Measurements from ENCODE around the gene HK1.
"Not testable (repeated sequence)": the region's sequence is repeated elsewhere in the genome, so short reads cannot be mapped to it uniquely, and the experiment has no call there.

HK1 gene

GRCh38 chr10:69315100-69315542 is 36.8 kb downstream of the HK1 start:
- DNase-seq = no peak

GRCh38 chr10:69315610-69316312 is 37.5 kb downstream of the HK1 start:
- DNase-seq = no peak

DNA sequence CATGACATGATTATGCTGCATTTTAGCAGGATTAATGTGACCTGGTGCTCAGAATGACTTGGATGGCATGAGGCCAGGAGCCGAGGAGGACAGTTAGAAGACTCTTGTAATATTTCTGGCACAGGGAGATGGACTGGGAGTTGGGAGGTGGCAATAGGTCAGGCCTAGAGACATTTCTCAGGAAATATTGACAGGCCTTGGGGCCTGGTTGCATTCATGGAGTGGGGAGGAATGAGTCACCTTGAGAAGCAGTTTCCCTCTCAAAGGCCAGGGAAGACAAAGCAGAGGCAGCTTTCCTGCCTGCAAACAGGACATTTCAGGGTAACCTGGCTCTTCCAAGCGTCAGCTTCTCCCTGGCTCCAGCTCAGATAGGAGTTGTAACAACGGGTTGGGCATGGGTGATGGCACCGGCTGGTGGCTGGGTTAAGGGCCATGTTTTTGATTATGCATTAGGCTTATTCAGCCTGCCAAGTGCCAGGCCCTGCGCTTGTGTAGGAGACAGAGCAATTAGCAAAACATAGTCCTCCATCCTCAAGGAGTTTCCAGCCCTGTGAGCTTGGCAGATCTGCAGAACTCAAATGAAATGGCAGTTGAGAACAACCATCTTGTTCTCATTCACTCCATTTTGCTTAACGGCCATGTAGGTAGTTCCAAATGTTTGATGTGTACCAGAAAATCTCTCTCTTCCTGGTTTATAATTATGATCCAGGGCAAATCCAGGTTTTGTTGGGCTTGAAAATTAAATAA is 38.2 kb downstream of the HK1 start:
- DNase-seq = no peak

DNA sequence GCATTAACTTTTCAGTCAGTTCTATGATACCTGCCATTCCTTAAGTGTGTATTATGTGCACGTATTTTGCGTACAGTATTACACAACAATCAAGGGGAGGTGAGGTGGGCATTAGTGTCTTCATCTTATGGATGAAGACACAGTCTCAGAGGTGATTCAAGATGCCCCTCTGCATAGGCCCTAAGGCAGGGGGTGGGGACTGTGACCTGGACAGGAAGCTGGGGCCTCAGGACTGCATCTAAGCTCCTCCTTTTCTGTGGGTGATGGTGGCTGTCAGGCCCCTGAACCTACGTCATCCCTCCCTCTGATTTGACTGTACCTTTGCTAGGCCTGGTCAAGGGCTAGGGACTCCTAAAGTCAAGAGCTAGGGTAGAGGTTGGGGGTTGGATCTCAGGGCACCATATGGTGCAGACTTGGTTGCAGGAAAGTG is 38.9 kb downstream of the HK1 start:
- no peak for DNase-seq

DNA sequence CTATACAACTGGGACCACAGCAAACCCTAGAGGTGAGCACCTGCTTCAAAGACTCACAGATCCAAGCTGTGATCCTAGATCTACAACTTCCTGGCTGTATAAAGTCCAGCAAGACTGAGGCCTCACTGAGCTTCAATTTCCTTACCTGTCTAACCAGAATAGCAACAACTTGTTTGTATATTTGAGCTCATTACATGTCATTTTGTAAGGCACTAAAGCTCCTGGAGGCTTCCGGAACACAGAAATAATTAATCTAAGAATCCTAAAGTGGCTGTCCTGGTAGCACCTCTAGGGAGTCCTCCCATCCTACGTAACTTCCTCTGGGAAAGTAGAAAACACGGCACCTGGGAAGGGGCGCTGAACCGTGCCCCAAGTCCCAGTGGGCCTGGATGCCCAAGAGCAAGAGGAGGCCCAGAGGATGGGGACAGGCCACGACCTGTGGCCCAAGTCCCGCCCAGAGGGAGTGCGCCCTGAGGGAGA is 39.4 kb downstream of the HK1 start:
- no peak for DNase-seq

- DNase-seq = peak; percentile 63 to 91 (median 80)
These were observed 40.0 kb downstream of the HK1 start for GRCh38 chr10:69318106-69318866.

DNA sequence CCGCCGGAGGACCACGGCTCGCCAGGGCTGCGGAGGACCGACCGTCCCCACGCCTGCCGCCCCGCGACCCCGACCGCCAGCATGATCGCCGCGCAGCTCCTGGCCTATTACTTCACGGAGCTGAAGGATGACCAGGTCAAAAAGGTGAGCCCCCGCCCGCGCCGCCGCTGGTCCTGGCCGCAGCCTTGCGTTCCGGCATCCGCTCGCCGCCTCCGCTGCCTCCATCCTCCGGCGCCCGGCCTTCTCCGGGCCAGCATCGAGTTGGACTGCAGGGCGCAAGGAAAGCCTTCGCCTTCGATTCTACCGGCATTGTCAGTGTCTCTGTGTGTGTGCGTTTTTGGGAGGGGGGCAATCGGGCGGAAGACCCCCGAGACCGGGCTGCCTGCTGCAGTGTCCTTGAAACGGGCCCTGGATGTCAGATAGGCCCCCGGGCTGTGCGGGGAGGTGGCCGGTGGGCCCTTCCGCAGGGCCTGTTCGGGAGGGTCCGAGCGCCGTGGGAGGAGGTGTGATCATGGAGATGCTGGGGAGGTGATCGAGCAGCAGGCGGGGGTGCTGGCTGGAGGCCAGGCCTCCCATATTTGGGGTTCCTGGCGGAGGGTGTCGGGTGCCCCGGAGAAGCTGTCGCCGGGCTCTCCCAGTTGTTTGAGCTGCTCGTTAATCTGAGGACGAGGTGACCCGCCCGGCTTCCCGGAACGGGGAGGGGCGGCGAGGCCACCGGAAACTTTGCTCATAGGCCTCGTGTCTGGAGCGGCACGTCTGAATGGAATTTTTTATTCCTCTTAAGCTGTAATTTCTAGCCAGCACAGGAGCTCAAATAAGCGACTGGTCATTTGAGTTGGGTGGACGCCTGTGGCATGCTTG is 40.8 kb downstream of the HK1 start:
- peak in 3 of 4 experiments; percentile 31 to 70 (median 55) for DNase-seq

DNA sequence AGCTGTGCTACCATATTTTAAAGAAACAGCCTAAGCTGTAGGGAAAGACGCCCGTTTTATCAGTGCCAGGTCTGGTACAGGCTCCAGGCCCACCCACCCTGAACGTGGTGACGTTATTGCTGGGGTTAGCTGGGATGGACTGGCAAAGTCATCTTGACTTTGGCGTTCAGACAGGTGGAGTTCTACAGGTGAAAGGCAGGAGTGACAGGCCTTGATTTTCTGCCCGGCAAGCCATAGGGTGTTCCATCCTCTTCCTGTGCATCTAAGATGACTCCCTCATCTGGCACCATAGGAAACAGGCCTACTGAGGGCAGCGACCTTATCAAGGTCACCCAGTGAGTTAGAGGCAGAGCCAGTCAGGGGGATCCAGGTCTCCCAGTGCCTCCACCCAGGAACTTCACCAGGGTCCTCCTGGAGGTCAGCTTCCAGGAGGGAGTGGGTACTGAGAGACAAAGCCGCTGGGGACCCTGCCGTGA is 41.6 kb downstream of the HK1 start:
- no peak for DNase-seq

- no peak for DNase-seq
These were observed 42.2 kb downstream of the HK1 start for GRCh38 chr10:69320521-69320920.

- no peak for DNase-seq
These were observed 42.9 kb downstream of the HK1 start for GRCh38 chr10:69321039-69321715.

- no peak for DNase-seq
These were observed 43.6 kb downstream of the HK1 start for GRCh38 chr10:69321865-69322264.

DNA sequence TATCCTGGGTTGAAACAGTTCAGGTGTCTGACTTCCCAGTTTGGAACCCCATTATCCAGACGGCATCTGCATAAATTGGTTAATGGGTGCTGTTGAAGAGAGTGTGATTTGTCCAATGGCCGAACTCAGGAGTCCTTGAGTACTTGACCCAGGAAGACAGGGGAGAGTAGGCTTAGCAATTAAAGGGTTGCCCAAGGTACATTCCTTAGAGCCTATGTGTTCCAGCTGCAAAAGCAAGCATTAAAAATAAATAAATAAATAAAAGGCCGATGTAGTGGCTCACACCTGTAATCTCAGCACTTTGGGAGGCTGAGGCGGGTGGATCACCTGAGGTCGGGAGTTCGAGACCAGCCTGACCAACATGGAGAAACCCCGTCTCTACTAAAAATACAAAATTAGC is 44.0 kb downstream of the HK1 start:
- DNase-seq = not testable (repeated sequence)

DNA sequence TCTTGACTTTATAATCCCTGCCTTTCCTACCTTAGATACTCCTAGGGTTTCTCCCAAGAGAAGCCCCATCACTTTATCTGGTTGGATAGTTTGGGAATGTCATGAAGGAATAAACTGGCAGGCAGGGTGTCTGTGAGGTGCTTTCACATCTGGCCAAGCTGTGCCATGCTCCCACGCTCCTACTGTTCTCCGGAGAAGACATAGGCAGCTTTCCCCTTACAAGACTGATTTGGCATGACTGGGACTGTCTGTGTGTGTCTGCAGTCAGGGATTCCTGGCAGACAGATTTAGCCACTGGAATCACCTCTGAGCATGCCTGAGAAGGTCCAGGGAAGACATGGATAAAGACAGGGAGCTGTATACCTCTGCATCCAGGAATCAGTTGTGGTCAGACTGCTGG is 45.3 kb downstream of the HK1 start:
- DNase-seq = no peak

GRCh38 chr10:69324583-69324982 is 46.3 kb downstream of the HK1 start:
- no peak for DNase-seq

GRCh38 chr10:69325637-69326523 is 47.6 kb downstream of the HK1 start:
- DNase-seq = not testable (repeated sequence)

DNA sequence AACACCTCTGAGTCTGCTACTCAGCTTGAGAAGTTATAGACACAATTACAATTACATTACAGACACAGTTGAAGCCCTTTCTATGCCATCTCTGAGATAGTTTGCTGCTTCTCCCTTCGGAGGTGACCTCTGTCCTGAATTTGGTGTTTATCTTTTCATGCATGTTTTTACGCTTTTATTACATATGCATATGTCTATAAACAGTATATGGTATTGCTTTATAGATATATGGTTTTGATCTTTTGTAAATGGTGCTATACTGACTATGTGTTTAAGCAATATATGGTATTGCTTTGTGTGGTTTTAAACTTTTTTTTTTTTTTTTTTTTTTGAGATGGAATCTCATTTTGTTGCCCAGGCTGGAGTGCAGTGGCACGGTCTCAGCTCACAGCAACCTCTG is 48.4 kb downstream of the HK1 start:
- no peak for DNase-seq

- peak in 2 of 4 experiments; percentile 27 to 31 for DNase-seq
These were observed 49.4 kb downstream of the HK1 start for GRCh38 chr10:69327463-69328379.

DNA sequence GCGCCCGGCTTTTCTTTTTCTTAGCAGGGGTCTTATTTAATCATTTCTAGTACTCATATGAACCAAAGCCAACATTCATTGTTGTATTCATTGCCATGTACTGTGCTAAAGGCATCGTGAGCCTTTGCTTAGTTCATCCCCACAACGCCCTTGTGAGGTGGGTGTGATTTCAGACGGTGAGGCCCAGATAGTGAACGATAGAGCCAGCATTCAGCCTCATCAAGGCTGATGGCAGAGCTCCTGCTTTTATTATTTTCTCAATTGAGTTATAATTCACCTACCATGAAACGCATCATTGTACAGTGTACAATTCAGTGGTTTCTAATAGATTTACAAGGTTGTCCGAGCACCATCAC is 50.1 kb downstream of the HK1 start:
- DNase-seq = no peak

GRCh38 chr10:69328888-69329287 is 50.6 kb downstream of the HK1 start:
- not testable (repeated sequence) for DNase-seq
